Measurements from ENCODE around the gene RGCC. TPM values are rescaled to one million over a fixed set of nuclear protein-coding genes. Genes with fewer than 3 reads are reported as not detected.

Gene RGCC
- total RNA-seq, 1 donor from 2014 or later: 82.8 TPM

- DNase-seq (ENCODE audit: low spot score): no peak
These were observed 58.3 kb downstream of the RGCC start for GRCh38 chr13:41515491-41516139.

- no peak for DNase-seq (ENCODE audit: low spot score)
These were observed 58.8 kb downstream of the RGCC start for GRCh38 chr13:41516166-41516565.

GRCh38 chr13:41516760-41517159 is 59.4 kb downstream of the RGCC start:
- DNase-seq (ENCODE audit: low spot score): no peak

- DNase-seq (ENCODE audit: low spot score): no peak
These were observed 62.8 kb downstream of the RGCC start for GRCh38 chr13:41520016-41520659.

Other genes starting within 250 kb of the RGCC start
- gene MTRF1, start 194.0 kb upstream of the RGCC start, total RNA-seq (ENCODE audit: insufficient read depth, low replicate concordance): 14.2 TPM
- 12.3 TPM for gene NAA16, start 146.3 kb upstream of the RGCC start, total RNA-seq (ENCODE audit: insufficient read depth, low replicate concordance)